Activated T-helper 2 cell treated with anti-CD3 and anti-CD28 coated beads, Interferon-gamma antibody, Interleukin-2, Interleukin-4, amounts not matched to agents 10 μg/mL and 5 μg/mL and 100 μg/mL, durations not matched to agents 14 hours and 24 hours and 36 hours (primary cell): ENCODE data around the gene CEACAM1. TPM values are rescaled to one million over a fixed set of nuclear protein-coding genes. Genes with fewer than 3 reads are reported as not detected.

ENCODE experiments used
- DNase-seq: peaks from one replicate; pipeline ENCODE4 v3.0.0; 2021; ENCODE audit warnings: low spot score
- H3K27ac Mint-ChIP-seq: one replicate; pipeline ENCODE4 v1.8.0; 2021; ENCODE audit warnings: mixed read lengths
- H3K27me3 Mint-ChIP-seq: one replicate; pipeline ENCODE4 v1.8.0; 2021; ENCODE audit warnings: low read depth, mixed read lengths
- H3K36me3 Mint-ChIP-seq: one replicate; pipeline ENCODE4 v1.8.0; 2021; ENCODE audit warnings: low read depth, mixed read lengths
- H3K4me1 Mint-ChIP-seq: one replicate; pipeline ENCODE4 v1.8.0; 2021; ENCODE audit warnings: low read depth, mixed read lengths
- H3K4me3 Mint-ChIP-seq: one replicate; pipeline ENCODE4 v1.8.0; 2021; ENCODE audit warnings: low read depth, mild to moderate bottlenecking, moderate library complexity, mixed read lengths
- H3K9me3 Mint-ChIP-seq: one replicate; pipeline ENCODE4 v1.8.0; 2021; ENCODE audit warnings: mixed read lengths
- intact Hi-C: fragments of 100-400 bp; cut with micrococcal nuclease; formaldehyde crosslinking; loops from one replicate; pipeline ENCODE4 v1.15.1; 2023
- total RNA-seq: library from RNA; stranded (reverse); gene quantifications from 2 replicates; pipeline ENCODE4 v1.2.3, GENCODE V29; 2022

Gene CEACAM1
- total RNA-seq, 1 donor from 2014 or later, result 7.1 TPM

GRCh38 chr19:42475366-42475765 is 52.9 kb downstream of the CEACAM1 start:
- Mint-ChIP-seq H3K4me1 (peaks cover 1% of the 10 kb centered on the region), H3K27ac (no peak overlapping the region), H3K4me3 (no peak overlapping the region), H3K36me3 (no peaks in the 10 kb centered on the region), H3K9me3 (no peaks in the 10 kb centered on the region), H3K27me3 (peaks cover 7% of the 10 kb centered on the region)
- intact Hi-C loops, result no loop called here
- no peak for DNase-seq

GRCh38 chr19:42474743-42475142 is 53.5 kb downstream of the CEACAM1 start:
- intact Hi-C loops, result no loop called here
- Mint-ChIP-seq H3K9me3 (no peaks in the 10 kb centered on the region), H3K27me3 (peaks cover 7% of the 10 kb centered on the region), H3K27ac (no peak overlapping the region), H3K36me3 (no peaks in the 10 kb centered on the region), H3K4me3 (no peak overlapping the region), H3K4me1 (peaks cover 4% of the 10 kb centered on the region)
- DNase-seq, result no peak

- peaks cover 7% of the 10 kb centered on the region for H3K27me3 Mint-ChIP-seq
- no peaks in the 10 kb centered on the region for H3K9me3 Mint-ChIP-seq
- DNase-seq, result no peak
- no peaks in the 10 kb centered on the region for H3K36me3 Mint-ChIP-seq
- H3K27ac Mint-ChIP-seq, result no peak overlapping the region
- intact Hi-C loops, result no loop called here
- no peak overlapping the region for H3K4me3 Mint-ChIP-seq
- peaks cover 4% of the 10 kb centered on the region for H3K4me1 Mint-ChIP-seq
Measured at GRCh38 chr19:42473686-42474085, 54.6 kb downstream of the CEACAM1 start.

- H3K9me3 Mint-ChIP-seq, result no peaks in the 10 kb centered on the region
- H3K36me3 Mint-ChIP-seq, result no peaks in the 10 kb centered on the region
- no peak overlapping the region for H3K4me3 Mint-ChIP-seq
- intact Hi-C loops, result no loop called here
- H3K27ac Mint-ChIP-seq, result no peak overlapping the region
- peaks cover 11% of the 10 kb centered on the region for H3K4me1 Mint-ChIP-seq
- peaks cover 7% of the 10 kb centered on the region for H3K27me3 Mint-ChIP-seq
- DNase-seq, result no peak
Measured at GRCh38 chr19:42472402-42473147, 55.7 kb downstream of the CEACAM1 start.

GRCh38 chr19:42471554-42472249 is 56.6 kb downstream of the CEACAM1 start:
- Mint-ChIP-seq H3K36me3 (no peaks in the 10 kb centered on the region), H3K4me3 (no peak overlapping the region), H3K9me3 (no peaks in the 10 kb centered on the region)

GRCh38 chr19:42469311-42470235 is 58.7 kb downstream of the CEACAM1 start:
- Mint-ChIP-seq H3K4me3 (peak overlapping the region; percentile 33), H3K4me1 (peaks cover 29% of the 10 kb centered on the region), H3K27ac (peak overlapping the region; percentile 28), H3K9me3 (no peaks in the 10 kb centered on the region), H3K27me3 (peaks cover 4% of the 10 kb centered on the region), H3K36me3 (no peaks in the 10 kb centered on the region)
- intact Hi-C loops, result loop anchor here (5.0 kb wide), 1 partner anchor 58 kb away; the partner anchor contains the start of gene CEACAM1
- no peak for DNase-seq

More at GRCh38 chr19:42471554-42472249, 56.6 kb downstream of the CEACAM1 start:
- intact Hi-C loops, result no loop called here
- Mint-ChIP-seq H3K27me3 (peaks cover 7% of the 10 kb centered on the region), H3K4me1 (peaks cover 19% of the 10 kb centered on the region), H3K27ac (no peak overlapping the region)
- no peak for DNase-seq

- H3K4me1 Mint-ChIP-seq, result peaks cover 29% of the 10 kb centered on the region
- no peaks in the 10 kb centered on the region for H3K9me3 Mint-ChIP-seq
- no peak overlapping the region for H3K4me3 Mint-ChIP-seq
- DNase-seq, result no peak
- H3K27me3 Mint-ChIP-seq, result peaks cover 4% of the 10 kb centered on the region
- no peak overlapping the region for H3K27ac Mint-ChIP-seq
- intact Hi-C loops, result loop anchor here (5.0 kb wide), 1 partner anchor 59 kb away; the partner anchor contains the start of gene CEACAM1
- no peaks in the 10 kb centered on the region for H3K36me3 Mint-ChIP-seq
Measured at GRCh38 chr19:42468273-42468796, 59.9 kb downstream of the CEACAM1 start.

GRCh38 chr19:42467183-42467760 is 61.0 kb downstream of the CEACAM1 start:
- H3K27me3 Mint-ChIP-seq, result no peaks in the 10 kb centered on the region
- no peaks in the 10 kb centered on the region for H3K9me3 Mint-ChIP-seq
- H3K27ac Mint-ChIP-seq, result peak overlapping the region; percentile 48
- DNase-seq, result no peak
- no peaks in the 10 kb centered on the region for H3K36me3 Mint-ChIP-seq
- H3K4me1 Mint-ChIP-seq, result peaks cover 29% of the 10 kb centered on the region
- intact Hi-C loops, result loop anchor here (1.0 to 5.0 kb wide), 2 partner anchors 17 to 60 kb away; partner anchors contain the start of gene CEACAM1
- no peak overlapping the region for H3K4me3 Mint-ChIP-seq

- no peak for DNase-seq
- no peaks in the 10 kb centered on the region for H3K27me3 Mint-ChIP-seq
- intact Hi-C loops, result loop anchor here (1.0 to 5.0 kb wide), 2 partner anchors 16 to 61 kb away; partner anchors contain the start of gene CEACAM1
- H3K4me1 Mint-ChIP-seq, result peaks cover 29% of the 10 kb centered on the region
- H3K4me3 Mint-ChIP-seq, result no peak overlapping the region
- no peaks in the 10 kb centered on the region for H3K9me3 Mint-ChIP-seq
- no peaks in the 10 kb centered on the region for H3K36me3 Mint-ChIP-seq
- peak overlapping the region; percentile 48 for H3K27ac Mint-ChIP-seq
Measured at GRCh38 chr19:42466521-42467182, 61.6 kb downstream of the CEACAM1 start.

GRCh38 chr19:42465827-42466280 is 62.4 kb downstream of the CEACAM1 start:
- Mint-ChIP-seq H3K4me3 (no peak overlapping the region), H3K4me1 (peaks cover 29% of the 10 kb centered on the region), H3K27me3 (no peaks in the 10 kb centered on the region), H3K36me3 (no peaks in the 10 kb centered on the region), H3K27ac (peak overlapping the region; percentile 48), H3K9me3 (no peaks in the 10 kb centered on the region)
- DNase-seq, result no peak
- intact Hi-C loops, result loop anchor here (5.0 kb wide), 1 partner anchor 61 kb away; the partner anchor contains the start of gene CEACAM1

GRCh38 chr19:42461700-42462324 is 66.5 kb downstream of the CEACAM1 start:
- no peaks in the 10 kb centered on the region for H3K9me3 Mint-ChIP-seq
- no peak for DNase-seq
- no peak overlapping the region for H3K27ac Mint-ChIP-seq
- H3K4me3 Mint-ChIP-seq, result no peak overlapping the region
- H3K4me1 Mint-ChIP-seq, result peaks cover 15% of the 10 kb centered on the region
- intact Hi-C loops, result no loop called here
- no peaks in the 10 kb centered on the region for H3K27me3 Mint-ChIP-seq
- H3K36me3 Mint-ChIP-seq, result no peaks in the 10 kb centered on the region
